Effector CD4-positive, alpha-beta T cell (primary cell): ENCODE measurements around the gene PTPRD.

Experiments
- DNase-seq: peaks from one replicate; pipeline ENCODE4 v3.0.0-alpha.2; 2020

PTPRD gene

DNA sequence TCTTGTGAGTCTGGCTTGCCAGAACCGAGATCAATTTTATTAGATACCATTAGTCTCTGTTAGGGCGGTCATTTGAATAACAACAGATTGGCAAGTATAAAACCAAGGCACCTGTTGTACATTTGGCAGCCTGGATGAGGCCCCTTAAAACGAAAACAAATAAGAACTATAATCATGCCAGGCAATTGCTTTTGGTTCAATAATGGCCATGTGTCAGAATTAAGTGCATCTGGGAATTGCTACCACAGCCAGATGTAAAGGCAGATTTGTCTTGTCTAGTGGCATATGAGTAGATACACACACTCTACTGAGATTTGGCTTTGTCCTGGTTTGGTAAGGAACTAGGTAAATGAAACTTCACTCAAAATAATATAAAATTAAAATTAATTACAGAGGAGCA, 1767.0 kb downstream of the PTPRD start:
- no peak for DNase-seq

DNA sequence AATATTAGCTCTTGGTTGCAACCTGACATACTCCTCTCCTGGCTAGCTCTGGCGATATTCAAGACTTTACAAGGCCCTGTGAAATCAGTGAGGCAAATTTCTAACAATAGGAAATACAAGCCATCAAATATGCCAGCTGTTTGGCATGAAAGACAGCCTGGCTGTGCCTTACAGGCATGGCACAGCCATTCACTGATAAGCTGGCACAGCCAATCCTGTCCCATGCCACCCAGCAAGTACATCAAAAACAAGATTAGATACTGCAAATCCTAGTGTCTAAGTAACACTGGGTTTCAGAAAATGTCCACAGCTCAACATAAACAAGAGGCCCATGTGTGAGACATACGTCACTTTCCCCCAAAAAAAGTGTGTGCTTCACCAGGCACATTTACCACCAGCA, 1767.4 kb downstream of the PTPRD start:
- no peak for DNase-seq

DNA sequence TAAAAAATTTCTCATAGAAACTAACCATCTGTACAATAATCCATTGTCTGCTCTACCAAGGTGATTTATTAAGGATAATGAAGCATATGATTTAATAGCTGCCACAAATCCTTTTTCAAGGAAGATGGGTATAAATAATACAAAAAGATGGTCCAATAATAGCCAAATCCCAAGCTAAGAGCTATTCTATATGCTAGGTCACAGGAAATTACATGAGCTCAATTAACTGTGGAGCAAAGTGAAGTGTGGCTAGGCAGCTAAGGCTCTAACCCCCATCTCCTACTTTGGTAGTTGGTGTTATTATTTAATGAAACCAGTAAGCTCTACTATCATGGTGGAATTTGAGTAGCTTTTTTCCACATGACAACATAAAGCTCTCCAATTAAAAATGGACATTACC, 1768.3 kb downstream of the PTPRD start:
- no peak for DNase-seq

DNA sequence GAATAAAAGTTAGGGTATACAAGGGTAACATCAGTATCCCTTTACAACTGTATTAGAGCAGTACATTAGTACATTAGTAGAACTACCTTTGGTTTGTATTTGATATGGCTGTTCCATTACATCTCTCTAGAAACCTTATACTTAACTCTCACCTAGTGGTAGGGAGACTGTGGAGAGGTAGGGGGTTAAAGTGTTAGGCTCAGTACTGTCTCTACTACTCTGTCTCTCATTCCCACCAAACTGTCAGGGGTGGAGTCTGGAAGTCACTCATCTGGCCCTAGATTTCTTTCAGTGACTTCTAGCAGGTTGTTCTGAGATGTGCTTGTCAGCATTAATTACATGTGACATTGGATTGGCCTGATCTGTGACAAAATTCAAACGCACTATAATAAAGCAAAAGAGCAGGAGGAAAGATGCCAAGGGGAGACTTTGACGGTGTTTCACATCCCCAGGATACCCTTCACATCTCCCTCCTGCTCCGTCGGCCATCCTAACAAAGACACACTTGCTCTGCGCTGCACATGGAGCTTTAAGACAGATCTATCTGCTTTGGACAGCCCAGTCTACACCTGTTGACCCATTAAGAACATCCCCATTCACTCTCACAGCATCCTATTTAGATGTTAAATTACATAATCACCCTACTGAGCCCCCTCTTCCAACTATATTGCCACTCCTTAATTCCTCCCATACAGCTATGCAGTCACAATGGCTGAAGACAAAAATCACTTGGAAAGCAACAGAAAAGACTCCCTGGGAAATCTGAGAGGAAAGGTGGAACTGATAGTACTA, 1770.2 kb downstream of the PTPRD start:
- no peak for DNase-seq

DNA sequence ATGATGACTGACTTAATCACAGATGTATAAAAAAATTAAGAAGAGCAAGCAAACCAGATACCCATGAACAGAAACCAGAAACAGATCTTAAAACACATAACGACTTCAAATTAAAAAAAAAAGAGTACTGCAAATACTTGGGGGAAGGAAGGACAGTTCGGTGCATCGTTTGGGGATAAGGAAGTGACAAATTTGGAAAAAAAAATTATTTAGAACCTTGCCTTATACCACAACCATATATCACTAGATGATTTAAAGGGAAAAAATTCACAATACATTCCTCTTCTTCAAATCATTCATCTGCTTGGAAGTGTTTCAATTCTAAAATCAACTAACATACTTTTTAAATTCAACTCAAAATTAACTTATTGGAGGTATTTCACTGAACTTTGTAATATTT, 1774.7 kb downstream of the PTPRD start:
- DNase-seq: no peak

DNA sequence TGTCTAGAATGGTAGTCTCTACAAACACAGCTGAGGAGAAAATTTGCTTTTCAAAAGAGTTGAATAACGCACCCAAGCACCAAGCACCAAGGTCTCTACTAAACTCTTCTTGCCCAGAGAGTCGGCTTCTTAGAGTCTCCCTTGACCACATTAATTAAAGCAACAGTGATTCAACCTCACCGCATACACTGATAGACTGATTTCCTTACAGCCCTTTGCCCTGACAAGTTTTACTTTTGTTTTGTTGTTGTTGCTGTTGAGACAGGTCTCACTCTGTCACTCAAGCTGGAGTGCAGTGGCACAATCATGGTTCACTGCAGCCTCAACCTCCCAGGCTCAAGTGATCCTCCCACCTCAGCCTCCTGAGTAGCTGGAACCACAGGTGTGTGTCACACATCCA, 1777.5 kb downstream of the PTPRD start:
- DNase-seq: no peak

DNA sequence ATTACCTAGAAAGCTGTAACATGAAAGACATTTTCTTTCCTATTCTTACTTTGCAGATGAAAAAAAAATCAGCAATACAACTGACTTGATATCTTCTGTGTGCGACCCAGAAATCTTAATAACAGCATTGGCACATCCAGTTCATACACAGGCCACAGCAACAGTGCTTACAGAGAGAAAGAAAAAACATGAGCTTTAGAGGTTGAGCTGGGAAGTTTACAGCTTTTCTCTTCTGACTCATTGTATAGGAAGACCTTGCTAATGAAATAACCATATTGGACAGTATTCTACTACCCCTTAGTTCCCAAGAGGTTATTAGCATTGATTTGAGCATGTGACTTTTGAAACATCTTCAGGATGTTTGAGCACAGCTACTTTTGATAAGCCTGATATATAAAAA, 1779.8 kb downstream of the PTPRD start:
- no peak for DNase-seq

DNA sequence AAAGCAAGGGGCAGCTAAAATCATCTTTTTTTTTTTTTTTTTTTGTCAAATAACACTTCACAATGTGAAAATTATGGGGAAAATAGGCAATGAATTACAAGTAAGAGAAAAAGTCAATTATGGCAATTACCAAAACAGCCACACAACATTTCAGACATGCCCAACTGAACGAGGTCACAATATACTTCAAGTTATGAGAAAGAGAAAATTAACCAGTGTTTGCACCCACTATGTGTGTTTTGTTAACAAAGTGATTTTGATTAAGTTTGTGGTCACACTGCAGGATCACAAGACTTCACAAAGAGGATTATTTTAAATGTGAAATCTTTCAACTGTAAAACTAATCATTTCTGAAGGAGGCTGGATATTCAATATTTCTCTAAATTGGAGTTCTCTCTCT, 1780.4 kb downstream of the PTPRD start:
- no peak for DNase-seq

DNA sequence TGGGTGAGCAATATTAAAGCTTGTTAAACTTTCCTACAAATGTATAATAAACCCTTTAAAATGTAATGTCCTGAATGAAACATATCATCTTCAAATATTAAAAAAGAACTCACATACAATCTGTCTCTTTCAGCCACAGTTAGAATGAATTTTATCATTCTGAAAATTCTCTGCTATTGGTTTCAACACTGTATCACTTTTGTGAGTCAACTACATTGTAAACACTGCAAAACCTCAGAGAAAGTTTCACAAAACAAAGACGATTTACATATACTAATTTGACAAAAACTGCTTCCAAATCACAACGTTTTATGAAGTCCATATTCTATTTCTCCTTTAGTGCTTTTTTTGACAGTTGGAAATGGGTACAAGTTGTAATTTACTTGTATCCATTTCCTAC, 1781.2 kb downstream of the PTPRD start:
- no peak for DNase-seq

DNA sequence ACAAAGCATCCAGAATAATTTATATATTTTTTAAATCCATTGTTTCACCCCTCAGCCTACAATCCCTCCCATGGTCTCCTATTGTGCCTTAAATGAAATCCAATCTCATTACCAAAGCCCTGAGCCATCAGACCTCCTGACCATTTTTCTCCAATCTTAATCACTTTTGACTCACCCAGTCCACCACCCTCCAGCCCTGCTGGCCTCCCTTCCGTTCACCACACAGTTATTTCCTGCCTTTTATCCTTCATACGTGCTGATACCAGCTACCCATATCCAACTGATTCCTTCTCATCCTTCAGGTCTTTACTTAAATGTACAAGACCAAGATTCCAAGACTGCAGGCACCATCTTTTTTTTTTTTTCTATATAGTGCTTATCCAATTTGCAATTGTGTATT, 1786.5 kb downstream of the PTPRD start:
- no peak for DNase-seq

DNA sequence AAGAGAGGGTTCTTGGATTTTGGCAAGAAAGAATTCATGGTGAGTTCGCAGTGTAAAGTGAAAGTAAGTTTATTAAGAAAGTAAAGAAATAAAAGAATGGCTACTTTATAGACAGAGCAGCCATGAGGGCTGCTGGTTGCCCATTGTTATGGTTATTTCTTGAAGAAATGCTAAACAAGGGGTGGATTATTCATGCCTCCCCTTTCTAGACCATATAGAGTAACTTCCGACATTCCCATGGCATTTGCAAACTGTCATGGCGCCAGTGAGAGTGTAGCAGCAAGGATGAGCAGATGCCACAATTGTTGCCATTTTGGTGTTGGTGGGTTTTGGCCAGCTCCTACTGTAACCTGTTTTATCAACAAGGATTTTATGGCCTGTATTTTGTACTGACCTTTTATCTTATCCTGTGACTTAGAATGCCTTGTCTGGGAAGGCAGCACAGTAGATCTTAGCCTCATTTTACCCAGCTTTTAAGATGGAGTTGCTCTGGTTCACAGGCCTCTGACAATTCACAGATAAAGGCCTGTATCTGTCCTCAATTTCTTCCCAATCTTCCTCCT, 1787.1 kb downstream of the PTPRD start:
- no peak for DNase-seq

DNA sequence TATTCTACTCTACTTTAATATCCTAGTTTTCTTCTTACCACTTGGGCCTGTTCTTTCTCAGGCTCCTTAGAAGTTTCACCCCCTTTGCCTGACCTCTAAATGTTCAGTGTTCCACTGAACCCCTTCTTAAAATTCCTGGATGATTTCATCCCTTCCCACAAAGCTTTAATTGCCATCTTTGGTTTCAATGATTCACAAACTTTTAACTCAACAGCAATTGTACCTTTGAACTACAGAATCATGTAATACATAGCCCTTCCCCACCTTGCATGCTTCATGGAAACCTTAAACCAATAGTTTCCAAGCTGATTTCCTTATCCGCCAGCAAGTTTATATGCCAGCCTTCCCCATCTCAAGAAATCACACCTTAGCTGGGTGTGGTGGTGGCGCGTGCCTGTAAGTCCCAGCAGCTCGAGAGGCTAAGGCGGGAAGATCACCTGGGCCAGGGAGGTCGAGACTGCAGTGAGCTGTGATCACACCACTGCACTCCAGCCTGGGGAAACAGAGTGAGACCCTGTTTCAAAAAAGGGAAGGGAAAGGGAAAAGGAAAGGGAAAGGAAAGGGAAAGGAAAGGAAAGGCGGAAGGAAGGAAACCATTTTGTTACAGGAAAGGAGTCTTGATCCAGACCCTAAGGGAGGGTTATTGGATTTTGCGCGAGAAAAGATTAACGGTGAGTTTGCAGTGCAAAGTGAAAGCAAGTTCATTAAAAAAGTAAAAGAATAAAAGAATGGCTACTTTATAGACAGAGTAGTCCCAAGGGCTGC, 1789.5 kb downstream of the PTPRD start:
- no peak for DNase-seq

DNA sequence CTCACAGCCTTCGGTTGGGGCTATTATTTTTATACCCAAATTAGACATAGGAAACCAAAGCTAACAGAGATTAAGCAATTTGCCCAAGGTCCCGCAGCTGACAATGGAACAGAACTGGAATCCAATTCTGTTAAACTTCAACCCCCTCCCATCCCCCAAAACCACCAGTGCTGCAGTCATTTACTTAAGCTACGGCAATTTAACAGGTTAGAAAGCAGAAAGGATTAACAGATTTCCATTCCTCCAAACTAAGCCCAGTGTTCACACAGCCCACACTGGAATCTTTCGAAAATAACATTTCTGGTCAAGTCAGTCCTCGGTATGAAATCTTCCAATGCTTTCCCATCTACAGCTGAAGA, 1790.2 kb downstream of the PTPRD start:
- DNase-seq: no peak

DNA sequence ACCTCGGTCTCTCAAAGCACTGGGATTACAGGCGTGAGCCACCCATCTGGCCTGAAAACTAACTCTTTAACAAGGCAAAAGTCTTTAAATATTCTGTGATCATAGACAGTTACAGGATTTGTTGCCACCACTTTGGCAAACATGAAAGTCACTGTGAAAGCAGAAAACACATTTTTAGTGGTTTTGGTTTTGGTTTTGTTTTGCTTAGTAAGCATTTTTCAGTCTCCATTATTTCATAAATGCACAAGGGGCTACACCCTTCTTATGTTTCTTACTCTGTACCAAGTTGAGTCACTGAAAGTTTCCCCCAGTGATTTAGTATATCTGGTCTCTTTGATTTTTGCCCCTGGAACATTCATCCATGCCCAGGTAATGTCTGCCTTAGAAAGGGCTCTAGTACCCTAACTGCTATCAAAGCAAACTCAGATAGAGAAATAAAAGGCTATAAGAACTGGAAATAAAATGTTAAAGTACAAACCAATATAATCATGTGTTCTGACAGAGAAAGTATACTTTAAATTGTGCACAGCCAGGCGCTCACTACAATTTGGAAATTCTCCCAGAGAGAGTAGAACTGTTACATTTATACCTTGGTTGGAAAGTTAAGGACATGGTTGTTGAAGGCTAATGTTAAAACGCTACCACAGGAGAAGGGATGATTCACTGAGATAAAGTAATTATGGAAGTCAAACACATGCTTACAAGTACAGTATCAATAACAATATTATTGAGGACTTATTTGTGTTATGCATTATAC, 1790.7 kb downstream of the PTPRD start:
- DNase-seq: no peak

DNA sequence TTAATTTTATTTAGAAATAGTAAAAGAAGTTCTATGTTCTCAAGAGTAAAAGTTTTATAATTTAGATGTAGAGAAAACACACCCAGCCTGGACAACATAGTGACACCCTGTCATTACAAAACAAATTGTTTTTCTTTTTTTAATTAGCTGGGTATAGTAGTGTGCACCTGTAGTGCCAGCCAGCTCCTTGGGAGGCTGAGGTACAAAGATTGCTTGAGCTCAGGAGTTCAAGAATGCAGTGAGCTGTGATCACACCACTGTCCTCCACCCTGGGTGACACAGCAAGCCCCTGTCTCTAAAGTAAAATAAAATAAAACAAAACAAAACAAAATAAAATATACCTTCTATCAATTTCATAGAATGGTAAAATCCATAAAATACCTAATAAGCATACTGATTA, 1795.5 kb downstream of the PTPRD start:
- no peak for DNase-seq

DNA sequence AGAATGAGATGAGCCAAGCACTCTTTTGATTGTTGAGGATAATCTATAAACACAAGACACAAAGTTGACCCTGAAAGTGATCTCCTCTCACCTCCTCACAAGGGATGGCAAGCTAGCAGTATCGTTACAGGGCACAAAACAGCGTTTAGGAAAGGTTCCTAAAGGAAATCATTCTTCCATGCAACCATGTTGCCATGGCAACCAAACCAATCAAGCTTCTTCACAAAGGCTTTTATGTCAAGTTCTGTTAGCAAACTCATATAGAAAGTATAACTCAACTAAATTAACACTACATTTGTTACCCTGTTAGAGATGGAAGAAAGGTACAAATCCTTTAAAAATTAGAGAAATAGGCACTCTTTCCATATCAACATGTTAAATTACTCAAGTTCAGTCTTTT, 1796.4 kb downstream of the PTPRD start:
- no peak for DNase-seq

DNA sequence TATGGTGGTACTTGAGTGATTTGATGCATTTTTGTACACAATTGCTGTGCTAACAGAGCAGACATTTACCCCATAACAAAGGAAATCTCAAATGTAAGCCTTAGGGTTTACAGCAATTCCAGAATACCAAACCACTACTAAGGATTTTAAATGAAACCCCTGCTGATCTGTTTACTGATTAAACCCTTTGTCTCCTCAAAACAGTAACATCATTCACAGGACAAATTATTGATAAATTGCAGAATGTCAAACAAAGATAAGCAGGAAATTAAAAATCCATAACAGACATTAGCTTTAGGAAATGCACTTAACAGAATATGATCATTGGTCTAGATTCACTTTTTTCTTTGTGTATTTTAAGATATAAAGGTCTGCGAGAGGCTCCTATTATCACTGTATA, 1796.9 kb downstream of the PTPRD start:
- DNase-seq: no peak

DNA sequence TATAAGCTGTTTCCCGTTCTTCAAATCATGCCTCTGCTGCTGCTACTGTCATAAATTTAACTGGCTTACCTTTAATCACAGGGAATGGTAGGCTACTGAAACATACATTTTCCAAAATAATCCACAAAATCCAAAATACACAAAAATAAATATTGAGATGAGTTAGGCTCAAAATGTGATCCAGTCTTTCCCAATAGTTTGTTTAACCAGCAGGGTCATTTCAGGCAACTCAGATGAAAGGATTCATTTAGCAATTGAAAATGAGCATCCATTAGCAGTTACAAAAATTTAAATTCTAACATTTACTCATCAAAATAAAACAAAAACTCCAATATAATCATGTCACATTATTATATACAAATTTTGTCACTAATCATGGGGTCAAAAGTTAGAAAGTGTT, 1797.6 kb downstream of the PTPRD start:
- no peak for DNase-seq

DNA sequence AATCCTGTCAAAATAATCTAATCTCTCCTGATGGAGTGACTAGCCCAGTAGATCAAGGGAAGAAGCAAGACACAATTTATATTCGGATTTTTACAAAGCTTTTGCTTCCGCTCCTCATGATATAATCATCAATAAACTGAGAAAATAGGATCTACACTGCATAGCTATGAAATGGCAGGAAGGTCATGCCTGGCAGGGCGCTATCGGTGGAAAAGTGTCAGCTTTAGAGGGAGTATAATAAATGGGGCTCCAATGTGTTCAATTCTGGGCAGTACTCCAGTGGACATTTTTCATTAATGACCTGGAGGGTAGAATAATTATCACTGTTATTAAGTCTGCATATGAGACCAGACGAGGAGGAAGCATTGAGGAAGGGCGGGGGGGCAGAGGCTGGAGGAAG, 1799.9 kb downstream of the PTPRD start:
- DNase-seq: no peak

DNA sequence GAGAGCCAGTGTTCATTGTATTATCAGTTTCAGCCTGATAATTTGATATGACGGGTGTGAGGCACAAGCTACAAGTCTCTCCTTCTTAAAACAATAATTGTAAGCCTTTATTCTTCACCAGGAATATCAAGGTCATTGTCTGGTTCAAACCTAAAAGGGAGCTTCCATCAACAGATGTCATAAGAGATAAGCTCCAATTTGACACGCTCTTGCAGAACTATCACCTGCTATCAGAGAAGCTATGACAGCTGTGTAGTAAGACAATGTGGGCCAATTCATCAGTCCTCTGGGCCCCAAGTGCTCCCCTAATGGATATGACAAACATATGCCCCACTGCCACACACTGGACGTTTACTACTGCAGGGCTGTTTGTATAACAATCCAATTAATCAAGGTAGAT, 1803.1 kb downstream of the PTPRD start:
- no peak for DNase-seq

DNA sequence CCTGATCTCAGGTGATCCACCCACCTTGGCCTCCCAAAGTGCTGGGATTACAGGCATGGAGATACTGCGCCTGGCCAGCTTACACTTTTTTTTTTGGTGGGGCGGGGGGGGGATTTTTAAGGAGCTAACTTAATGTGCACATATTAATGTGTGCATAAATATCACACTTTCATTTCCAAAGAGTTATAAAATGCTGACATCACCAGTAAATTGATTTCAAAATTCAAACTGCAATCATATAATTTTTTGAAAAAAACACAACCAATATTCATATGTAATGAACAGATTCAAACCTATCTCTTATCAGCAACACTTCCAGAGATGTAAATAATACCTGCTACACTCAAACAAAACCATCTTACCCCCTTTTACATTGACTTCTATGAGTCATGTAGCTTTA, 1806.7 kb downstream of the PTPRD start:
- DNase-seq: no peak

DNA sequence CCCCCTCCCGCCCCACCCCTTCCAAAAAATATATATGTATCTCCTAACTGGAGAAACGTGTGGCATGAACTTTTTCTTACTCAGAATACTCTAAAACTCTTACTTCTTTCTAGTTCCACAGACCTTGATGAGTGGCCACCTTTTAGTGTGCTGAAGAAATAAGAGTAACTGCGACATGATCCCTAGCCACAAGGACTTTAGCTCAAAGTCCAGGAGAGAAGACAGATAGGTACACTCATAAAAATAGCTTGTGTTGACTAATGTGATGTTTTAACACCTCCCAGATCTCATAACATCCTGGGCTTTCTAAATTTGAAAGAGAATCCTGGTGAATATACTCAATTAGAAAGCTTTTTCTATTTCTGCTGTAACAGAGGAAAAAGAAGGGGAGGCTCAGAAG, 1808.2 kb downstream of the PTPRD start:
- no peak for DNase-seq

DNA sequence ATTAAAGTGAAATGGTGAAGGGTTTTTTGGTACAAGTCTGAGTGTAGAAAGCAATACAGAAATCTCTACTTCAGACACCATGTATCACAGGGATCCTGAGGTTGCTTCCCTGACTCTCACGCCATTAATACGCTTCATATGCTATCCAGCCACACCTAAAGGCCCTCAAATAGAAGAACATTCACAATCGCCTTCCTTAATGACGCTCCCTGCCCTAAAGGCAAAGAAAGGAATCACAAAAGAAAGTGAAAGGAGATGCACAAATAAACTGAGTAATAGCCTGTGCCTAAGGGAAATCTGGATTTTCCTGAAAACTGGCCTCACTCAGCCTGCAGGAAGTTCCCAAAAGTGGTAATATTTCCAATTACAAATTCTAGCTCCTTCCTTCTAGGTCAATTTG, 1810.6 kb downstream of the PTPRD start:
- DNase-seq: no peak

DNA sequence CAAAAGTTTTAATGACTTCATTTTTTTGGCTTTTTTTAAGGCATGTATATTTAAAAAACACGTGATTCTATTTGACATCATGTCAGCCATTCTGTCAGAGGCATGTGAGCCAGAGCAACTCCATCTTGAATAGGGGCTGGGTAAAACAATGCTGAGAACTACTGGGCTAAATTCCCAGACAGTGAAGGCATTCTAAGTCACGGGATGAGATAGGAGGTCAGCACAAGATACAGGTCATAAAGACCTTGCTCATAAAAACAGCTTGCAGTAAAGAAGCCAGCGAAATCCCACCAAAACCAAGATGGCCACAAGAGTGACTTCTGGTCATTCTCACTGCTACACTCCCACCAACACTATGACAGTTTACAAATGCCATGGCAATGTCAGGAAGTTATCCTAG, 1812.6 kb downstream of the PTPRD start:
- DNase-seq: no peak
